Measurements from ENCODE around the gene HOXD10. TPM values are rescaled to one million over a fixed set of nuclear protein-coding genes. Genes with fewer than 3 reads are reported as not detected.

The HOXD10 gene
- total RNA-seq, 1 donor from 2014 or later = not detected

DNA sequence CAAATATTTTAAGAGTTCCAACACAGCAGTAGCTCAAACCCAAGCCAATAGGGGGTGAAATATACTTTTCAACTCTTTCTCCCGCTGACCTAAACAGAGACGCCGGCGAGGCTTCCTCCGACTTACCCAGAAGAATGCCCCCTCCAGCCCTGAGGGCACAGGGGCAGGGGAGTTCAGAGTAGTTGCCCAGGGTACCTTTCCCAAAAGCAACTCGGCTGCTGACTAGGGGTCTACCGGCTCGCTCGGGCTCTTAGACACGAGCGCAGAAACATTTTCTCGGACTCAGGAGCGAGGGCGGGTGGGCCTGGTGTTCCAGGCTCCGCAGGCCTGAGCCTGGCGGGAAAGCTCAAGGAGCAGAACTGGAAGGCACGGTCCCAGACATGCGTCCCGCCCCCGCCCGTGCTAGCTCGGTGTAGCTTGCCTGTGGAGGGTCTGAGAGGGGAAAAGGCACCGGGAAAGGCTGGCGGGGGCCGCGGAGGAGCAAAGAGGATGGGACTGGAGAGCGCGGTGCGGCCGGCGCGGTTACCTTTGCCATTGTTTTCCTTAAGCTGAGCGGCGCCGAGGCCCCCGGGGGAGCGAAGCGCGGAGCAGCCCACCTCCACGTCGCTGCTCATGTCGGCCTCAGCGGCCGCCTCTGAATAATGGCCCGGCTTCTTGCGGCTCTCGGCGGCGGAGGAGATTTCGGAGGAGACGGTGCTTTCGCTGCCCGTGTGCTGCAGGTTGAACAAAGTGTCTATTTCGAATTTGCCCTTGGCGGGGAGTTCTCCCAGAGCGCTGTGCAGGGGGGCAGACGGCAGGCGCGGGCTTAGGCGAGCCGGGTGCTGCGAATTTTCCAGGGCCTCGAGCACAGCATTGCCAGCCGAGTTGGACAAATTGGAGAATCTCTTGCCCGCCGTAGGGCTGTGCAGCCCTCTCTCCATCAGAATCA, 33.5 kb upstream of the HOXD10 start:
- Mint-ChIP-seq H3K9me3 (ENCODE audit: unreplicated experiment) (no peaks in the 10 kb centered on the region), H3K36me3 (ENCODE audit: low read depth, unreplicated experiment) (peaks cover 4% of the 10 kb centered on the region), H3K4me1 (ENCODE audit: unreplicated experiment) (peaks cover 32% of the 10 kb centered on the region), H3K27ac (ENCODE audit: unreplicated experiment) (no peak overlapping the region), H3K4me3 (ENCODE audit: unreplicated experiment) (no peak overlapping the region), H3K27me3 (ENCODE audit: unreplicated experiment) (peaks cover 53% of the 10 kb centered on the region)
- peak; percentile 27 for DNase-seq (ENCODE audit: low spot score)
- TF ChIP-seq, protein P1, sequence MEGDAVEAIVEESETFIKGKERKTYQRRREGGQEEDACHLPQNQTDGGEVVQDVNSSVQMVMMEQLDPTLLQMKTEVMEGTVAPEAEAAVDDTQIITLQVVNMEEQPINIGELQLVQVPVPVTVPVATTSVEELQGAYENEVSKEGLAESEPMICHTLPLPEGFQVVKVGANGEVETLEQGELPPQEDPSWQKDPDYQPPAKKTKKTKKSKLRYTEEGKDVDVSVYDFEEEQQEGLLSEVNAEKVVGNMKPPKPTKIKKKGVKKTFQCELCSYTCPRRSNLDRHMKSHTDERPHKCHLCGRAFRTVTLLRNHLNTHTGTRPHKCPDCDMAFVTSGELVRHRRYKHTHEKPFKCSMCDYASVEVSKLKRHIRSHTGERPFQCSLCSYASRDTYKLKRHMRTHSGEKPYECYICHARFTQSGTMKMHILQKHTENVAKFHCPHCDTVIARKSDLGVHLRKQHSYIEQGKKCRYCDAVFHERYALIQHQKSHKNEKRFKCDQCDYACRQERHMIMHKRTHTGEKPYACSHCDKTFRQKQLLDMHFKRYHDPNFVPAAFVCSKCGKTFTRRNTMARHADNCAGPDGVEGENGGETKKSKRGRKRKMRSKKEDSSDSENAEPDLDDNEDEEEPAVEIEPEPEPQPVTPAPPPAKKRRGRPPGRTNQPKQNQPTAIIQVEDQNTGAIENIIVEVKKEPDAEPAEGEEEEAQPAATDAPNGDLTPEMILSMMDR (IDR thresholded peaks at IDR 0.05; ENCODE audit: unreplicated experiment) = no peak

DNA sequence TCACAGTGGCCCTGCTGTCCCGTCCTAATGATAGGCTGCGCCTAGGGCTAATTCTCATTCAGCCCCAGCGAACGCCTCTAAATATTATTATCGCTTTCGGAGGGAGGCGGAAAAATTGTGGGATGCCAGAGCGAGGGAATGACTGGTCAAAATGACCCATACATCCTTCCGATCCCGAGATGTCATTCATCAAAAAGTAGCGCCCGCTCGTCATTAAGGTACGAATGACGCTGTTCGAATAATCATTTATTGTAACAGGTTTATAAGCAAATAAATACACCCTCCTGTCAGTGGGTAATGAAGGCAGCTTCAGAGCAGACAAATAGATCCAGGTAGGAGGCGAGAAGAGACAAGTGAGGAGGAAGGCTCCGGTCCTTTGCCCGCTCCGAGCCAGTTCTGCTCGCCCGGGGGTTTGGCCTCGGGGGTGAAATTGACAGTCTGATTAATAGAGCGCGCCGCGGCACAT, 32.7 kb upstream of the HOXD10 start, which contains the start of gene EVX2:
Gene EVX2 (minus strand): TSS at position 167 of the 466 bp plus-strand sequence. CDS start 186 bp downstream, outside the sequence.
- peaks cover 52% of the 10 kb centered on the region for H3K27me3 Mint-ChIP-seq (ENCODE audit: unreplicated experiment)
- no peaks in the 10 kb centered on the region for H3K9me3 Mint-ChIP-seq (ENCODE audit: unreplicated experiment)
- H3K4me1 Mint-ChIP-seq (ENCODE audit: unreplicated experiment) = peaks cover 32% of the 10 kb centered on the region
- DNase-seq (ENCODE audit: low spot score) = peak; percentile 8
- peaks cover 4% of the 10 kb centered on the region for H3K36me3 Mint-ChIP-seq (ENCODE audit: low read depth, unreplicated experiment)
- TF ChIP-seq, protein P1 (IDR thresholded peaks at IDR 0.05; ENCODE audit: unreplicated experiment) = no peak
- no peak within 1 kb of the TSS for H3K27ac Mint-ChIP-seq (ENCODE audit: unreplicated experiment)
- H3K4me3 Mint-ChIP-seq (ENCODE audit: unreplicated experiment) = no peak within 1 kb of the TSS

DNA sequence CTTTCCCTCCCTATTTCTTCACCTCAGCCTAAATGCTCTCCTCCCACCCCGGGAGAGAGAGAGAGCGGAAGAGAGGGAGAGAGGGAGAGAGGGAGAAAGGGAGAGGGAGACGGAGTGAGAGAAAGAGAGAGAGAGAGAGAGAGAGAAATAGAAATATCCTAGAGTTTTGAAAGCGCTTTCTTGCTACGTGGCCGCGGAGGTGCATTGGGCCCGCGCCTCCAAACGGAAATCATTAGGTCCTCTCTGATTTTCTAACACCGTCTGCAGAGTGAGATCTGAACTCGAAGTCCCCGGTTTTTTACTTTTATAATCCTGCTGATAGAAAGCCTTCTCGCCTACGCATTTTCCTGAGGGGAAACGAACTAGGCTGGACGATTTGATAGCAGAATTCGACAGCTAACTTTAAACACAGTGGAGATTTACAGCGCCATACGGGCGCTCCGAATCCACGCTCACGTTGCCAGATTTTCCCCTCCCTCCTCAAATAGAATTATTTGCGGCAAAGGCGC, 31.9 kb upstream of the HOXD10 start:
- H3K27ac Mint-ChIP-seq (ENCODE audit: unreplicated experiment) = no peak overlapping the region
- no peaks in the 10 kb centered on the region for H3K9me3 Mint-ChIP-seq (ENCODE audit: unreplicated experiment)
- H3K36me3 Mint-ChIP-seq (ENCODE audit: low read depth, unreplicated experiment) = peaks cover 4% of the 10 kb centered on the region
- TF ChIP-seq, protein P1 (IDR thresholded peaks at IDR 0.05; ENCODE audit: unreplicated experiment) = no peak
- H3K4me3 Mint-ChIP-seq (ENCODE audit: unreplicated experiment) = no peak overlapping the region
- H3K27me3 Mint-ChIP-seq (ENCODE audit: unreplicated experiment) = peaks cover 45% of the 10 kb centered on the region
- H3K4me1 Mint-ChIP-seq (ENCODE audit: unreplicated experiment) = peaks cover 25% of the 10 kb centered on the region
- DNase-seq (ENCODE audit: low spot score) = no peak

DNA sequence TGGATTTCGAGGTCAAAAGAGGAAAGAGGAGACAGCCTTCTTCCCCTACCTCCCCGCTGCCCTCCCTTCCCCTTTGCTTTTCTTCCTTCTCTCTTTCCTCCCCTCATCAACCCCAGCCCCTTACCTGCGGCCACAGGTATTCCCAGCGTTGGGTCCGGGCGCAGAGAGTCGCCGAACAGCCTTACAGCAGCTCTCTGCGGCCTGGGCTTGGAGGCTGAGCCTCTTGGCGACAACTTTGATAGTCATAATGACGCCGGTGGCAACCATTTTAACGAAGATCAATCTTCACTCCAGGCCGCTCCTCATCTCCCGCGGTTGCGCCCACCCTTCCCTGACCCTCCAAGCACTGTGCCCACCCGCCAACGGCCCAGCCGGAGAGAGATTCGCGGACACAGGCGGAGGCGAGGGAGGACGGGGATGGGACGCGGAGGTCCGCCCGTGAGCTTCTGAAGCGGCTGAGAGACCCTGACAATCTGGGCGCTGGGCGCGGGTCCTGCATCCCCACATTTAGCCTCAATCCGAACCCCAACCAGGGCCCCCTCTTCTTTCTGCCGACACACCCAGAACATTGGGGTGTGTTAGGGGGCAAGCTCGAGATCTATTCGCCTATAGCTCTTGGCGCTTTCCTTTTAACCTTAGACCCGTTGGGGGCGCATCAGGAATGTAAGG, 31.3 kb upstream of the HOXD10 start:
- peaks cover 45% of the 10 kb centered on the region for H3K27me3 Mint-ChIP-seq (ENCODE audit: unreplicated experiment)
- H3K4me1 Mint-ChIP-seq (ENCODE audit: unreplicated experiment) = peaks cover 25% of the 10 kb centered on the region
- H3K27ac Mint-ChIP-seq (ENCODE audit: unreplicated experiment) = no peak overlapping the region
- no peaks in the 10 kb centered on the region for H3K9me3 Mint-ChIP-seq (ENCODE audit: unreplicated experiment)
- peak; percentile 15 for DNase-seq (ENCODE audit: low spot score)
- peak overlapping the region; percentile 67 for H3K4me3 Mint-ChIP-seq (ENCODE audit: unreplicated experiment)
- peaks cover 4% of the 10 kb centered on the region for H3K36me3 Mint-ChIP-seq (ENCODE audit: low read depth, unreplicated experiment)
- TF ChIP-seq, protein P1 (IDR thresholded peaks at IDR 0.05; ENCODE audit: unreplicated experiment) = no peak
